Astrocyte (in vitro differentiated cells and primary cell): ENCODE data around the gene CSK.

Experiments used
- EZH2 ChIP-seq: IDR thresholded peaks from 2 replicates; pipeline ENCODE4 v1.6.1; 2012; ENCODE audit warnings: mild to moderate bottlenecking, low read length, inconsistent platforms; ENCODE audit not compliant: insufficient read depth
- TF ChIP-seq, protein P1 (sequence below): IDR thresholded peaks from 2 replicates; pipeline ENCODE4 v1.5.1; 2011; ENCODE audit warnings: low read depth, mild to moderate bottlenecking, inconsistent platforms, low read length, moderate library complexity; ENCODE audit not compliant: insufficient read depth

DNA sequence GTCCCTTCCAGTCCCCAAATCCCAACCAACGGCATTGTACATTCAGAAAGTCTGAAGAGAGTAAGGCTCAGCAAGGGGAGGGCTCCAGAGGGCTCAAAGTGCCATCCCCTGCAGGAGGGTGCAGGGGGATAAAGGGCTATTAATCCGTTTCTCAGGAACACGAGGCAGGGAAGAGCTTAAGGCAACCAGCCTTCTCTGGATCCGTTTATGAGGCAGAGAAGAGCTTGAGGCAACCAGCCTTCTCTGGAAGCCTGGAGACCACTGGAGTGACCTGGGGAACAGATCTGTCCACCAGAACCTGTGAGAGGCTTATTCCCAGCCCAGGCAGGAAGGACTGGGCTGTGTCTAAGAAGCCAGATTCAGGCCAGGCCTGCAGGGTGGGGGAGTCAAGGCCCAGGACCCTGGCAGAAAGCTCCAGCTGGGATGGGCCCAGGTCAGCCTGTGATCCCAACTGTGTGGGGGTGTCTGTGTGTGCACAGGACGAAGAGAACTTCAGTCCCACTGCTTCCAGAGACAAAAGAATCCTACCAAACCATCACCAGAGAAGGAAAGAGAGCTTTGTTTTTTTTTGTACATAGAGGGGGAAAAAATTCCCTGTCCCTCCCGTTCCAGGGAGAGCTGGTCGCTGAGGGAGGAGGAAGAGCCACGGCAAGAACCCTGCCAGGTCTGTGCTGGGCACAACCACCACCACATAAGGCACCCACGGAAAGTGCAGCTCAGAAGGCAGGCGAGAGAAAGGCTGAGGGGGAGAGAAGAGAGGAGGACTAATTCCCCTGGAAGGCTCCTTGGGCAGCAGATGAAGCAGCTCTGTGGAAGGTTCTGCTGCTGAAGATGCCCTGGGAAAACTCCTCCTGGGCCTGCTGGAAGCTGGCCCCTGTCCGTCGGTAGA, 62.7 kb downstream of the CSK start:
- TF ChIP-seq, protein P1, sequence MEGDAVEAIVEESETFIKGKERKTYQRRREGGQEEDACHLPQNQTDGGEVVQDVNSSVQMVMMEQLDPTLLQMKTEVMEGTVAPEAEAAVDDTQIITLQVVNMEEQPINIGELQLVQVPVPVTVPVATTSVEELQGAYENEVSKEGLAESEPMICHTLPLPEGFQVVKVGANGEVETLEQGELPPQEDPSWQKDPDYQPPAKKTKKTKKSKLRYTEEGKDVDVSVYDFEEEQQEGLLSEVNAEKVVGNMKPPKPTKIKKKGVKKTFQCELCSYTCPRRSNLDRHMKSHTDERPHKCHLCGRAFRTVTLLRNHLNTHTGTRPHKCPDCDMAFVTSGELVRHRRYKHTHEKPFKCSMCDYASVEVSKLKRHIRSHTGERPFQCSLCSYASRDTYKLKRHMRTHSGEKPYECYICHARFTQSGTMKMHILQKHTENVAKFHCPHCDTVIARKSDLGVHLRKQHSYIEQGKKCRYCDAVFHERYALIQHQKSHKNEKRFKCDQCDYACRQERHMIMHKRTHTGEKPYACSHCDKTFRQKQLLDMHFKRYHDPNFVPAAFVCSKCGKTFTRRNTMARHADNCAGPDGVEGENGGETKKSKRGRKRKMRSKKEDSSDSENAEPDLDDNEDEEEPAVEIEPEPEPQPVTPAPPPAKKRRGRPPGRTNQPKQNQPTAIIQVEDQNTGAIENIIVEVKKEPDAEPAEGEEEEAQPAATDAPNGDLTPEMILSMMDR = no peak
- no peak for TF ChIP-seq EZH2
